Measurements from ENCODE around the gene COX20.

GRCh38 chr1:244850896-244851295 lies 15.4 kb downstream of the COX20 start:
- TF ChIP-seq POLR2A (IDR thresholded peaks at IDR 0.05), result no peak
- no peak for TF ChIP-seq CTCF (IDR thresholded peaks at IDR 0.05)

Data from uterus (tissue), 2 donors.